GM18507 (cell line): ENCODE data around the gene SLC24A4.
A peak's percentile ranks its signal among the peaks of the same experiment; 100 is the strongest.

Experiments
- DNase-seq: peaks from one replicate; pipeline ENCODE4 v3.0.0; 2011; ENCODE audit warnings: low read depth; ENCODE audit not compliant: insufficient read length; ENCODE audit errors: extremely low spot score
- FAIRE-seq: peaks from 2 replicates; lab custom pipeline; 2011; peaks lifted over from hg19 to GRCh38; lab: Jason Lieb, UNC

SLC24A4 gene

DNA sequence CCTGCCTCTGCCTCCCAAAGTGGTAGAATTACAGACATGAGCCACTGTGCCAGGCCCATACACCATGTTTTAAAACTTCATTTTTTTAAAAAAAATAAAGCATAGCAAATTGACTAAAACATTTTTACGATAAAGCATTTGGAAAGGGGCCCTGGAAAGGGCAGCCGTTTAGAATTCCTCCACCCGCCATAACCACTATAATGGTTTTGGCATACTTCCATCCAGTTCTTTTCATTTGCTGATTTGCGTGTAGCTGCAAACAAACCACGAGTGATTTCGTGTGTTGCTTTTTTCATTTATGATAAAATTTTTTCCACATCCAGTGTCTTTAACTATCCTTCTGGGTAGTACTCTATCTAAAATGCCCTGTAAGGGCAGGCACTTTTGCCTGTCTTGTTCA lies 98.8 kb downstream of the SLC24A4 start:
- DNase-seq (no peak), FAIRE-seq (no peak)

DNA sequence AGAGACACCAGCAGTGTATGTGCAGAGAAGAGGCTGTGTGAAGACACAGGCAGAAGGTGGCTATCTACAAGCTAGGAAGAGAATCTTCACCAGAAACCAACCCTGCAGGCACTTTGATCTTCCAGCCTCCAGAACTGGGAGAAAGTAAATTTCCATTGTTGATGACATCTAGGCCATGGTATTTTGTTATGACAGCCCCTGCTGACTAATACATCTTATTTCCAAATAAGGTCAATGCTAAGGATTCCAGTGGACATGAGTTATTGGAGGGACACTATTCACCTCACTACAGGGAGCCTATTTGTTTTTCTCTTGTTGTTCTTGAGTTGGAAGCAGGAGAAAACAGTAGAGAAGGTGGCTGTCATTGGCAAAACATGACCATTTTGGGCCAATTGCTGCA lies 102.1 kb downstream of the SLC24A4 start:
- no peak for DNase-seq
- no peak for FAIRE-seq

DNA sequence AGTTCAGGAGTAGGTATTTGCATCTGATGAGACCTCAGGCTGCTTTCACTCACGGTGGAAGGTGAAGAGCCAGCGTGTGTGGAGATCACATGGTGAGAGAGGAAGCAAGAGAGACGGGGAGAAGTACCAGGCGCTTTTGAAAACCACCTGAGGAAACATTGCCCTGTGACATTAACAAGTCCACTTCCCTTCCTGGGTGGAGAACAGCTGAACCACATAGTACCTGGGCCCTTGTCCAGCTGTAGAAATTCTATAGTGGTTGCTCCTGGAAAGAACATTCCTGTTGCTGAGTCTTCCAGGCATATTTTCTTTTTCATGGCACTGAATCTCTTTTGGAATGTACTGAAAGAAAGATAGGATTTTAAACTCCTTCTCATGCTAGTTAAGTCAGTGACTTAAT lies 103.3 kb downstream of the SLC24A4 start:
- DNase-seq (no peak), FAIRE-seq (peak; percentile 9)

DNA sequence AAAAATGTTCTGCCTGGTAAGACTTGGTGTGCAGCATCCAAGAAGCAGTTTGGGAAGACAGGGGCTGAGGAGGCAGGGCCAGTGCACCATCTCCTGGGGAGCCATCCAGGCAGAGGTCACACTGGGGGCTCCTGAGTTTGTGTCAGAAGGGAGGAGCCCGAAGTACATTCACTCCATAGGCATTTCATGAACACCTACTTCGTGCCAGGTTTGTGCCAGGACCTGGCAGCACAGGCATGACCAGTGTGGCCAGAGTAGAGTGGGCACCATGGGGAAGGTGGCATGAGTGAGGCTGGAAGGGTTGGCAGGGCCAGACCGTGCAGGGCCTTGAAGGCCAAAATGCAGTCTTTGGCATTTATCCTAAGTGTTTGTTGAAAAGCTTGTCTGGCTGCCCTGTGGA lies 104.1 kb downstream of the SLC24A4 start:
- DNase-seq (no peak), FAIRE-seq (no peak)

DNA sequence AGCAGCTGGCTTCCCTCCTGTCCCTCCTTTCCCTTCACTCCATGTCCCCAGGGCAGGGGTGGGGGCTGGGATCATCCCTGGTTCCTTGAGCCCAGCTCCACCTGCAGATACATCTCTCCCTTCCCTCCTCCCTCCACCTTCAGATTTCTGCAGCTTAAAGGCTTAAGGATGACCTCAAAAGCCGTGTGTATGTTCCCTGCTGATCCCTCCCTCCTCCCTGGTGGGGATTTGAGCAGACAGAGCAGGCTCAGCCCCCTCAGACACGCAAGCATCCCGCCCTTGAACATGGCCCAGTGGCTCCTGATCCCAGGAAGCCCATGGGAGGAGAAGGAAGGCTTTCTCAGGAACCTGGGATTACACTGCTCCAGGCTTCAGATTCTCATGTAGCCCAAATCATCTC lies 107.7 kb downstream of the SLC24A4 start:
- DNase-seq = no peak

DNA sequence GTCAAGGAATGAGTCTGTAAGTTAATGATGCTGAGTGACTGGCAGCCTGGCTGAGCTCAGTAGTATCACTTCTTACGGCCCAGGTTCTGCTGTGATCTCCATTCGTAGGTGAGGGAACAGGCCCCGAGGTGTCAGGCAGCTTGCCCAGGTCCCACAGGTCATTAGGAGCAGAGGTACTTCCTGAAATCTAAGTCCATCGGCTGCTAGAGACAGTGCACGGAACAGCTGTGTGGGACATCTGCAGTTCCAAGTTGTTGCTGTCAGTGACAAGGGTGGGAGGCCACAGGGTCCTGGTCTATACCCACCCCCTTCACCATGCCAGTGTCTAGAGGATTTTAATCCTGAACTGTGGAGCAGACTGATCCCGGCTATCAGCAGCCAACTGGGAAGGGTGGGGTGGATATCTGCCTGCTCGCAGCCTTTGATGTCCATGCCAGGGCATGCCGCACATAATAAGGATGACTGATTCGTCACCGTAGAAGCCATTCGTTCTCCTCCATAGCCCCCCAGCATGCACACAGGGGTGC lies 108.3 kb downstream of the SLC24A4 start:
- FAIRE-seq (no peak), DNase-seq (no peak)

More for the DNA sequence above, 107.7 kb downstream of the SLC24A4 start:
- FAIRE-seq = no peak

DNA sequence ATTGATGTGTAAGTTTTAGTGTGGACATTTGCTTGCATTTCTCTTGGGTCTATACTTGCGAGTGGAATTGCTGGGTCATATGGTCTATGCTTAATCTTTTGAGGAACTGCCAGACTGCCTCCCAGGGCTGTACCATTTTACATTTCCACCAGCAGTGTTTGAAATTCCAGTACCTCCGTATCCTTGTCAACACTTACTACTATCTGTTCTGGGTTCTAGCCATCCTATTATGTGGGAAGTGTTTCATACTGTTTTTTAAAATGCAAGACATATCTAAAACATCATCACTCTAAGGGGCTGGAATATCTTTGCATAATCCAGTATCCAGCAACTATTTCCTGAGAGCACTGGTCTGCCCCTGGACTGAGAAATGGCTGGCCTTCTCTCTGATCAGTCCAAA lies 110.4 kb downstream of the SLC24A4 start:
- DNase-seq (no peak), FAIRE-seq (no peak)

DNA sequence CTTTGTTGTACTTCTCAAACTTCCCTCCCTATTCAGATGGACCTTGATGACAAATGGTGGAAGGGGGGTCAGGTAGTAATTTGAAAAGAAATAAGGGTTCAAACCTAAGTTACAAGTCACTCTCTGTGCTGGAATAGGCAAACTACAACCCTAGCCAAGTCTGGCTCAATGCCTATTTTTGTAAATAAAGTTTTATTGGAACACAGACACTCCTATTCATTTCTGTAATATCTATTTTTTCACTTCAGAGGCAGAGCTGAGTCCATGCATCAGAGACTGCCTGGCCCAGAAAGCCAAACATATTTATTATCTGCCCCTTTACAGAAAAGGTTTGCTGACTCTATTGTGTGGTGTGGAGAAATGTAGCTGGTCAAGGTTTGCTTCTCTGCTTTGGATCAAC lies 112.2 kb downstream of the SLC24A4 start:
- DNase-seq (no peak), FAIRE-seq (no peak)

DNA sequence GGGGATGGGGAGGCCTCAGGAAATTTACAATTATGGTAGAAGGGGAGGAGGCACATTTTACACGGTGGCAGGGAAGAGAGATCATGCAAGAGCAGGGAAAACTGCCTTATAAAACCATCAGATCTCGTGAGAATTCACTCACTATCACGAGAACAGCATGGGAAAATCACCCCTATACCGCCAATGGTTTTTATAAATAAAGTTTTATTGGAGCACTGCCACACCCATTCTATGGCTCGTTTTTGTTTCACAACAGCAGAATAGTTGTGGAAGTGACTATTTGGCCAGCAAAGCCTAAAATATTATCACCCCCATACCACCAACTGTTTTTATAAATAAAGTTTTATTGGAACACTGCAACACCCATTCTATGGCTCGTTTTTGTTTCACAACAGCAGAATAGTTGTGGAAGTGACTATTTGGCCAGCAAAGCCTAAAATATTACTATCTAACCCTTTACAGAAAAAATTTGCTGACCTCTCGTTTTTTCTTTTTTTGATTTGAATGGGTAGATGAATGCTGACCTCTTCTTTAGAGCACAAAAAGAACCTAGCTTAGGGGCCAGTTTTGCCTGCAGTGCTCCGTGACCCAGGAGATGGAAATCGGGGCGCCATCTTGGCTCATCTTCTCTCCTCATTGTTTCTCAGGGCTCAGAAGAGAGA lies 113.3 kb downstream of the SLC24A4 start:
- DNase-seq = no peak
- FAIRE-seq = no peak

DNA sequence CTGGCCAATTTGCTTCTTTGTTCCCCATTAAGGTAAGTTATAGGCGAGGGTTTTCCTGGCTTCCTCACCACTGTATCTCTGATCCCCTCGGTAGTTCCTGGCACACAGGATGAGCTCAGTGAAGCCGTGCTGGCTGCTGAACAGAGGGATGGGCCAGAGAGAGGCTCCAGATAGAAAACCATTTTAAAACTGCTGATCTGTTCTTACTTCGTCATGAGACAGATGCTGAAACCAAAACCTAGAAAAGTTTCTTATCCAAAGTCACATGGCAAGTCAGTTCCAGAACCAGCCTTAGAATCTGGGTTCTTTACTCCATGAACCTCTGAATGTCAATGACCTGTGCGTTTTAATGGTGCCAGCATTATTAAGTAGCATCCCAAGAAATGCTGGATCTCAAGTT lies 114.3 kb downstream of the SLC24A4 start:
- DNase-seq = no peak
- no peak for FAIRE-seq

DNA sequence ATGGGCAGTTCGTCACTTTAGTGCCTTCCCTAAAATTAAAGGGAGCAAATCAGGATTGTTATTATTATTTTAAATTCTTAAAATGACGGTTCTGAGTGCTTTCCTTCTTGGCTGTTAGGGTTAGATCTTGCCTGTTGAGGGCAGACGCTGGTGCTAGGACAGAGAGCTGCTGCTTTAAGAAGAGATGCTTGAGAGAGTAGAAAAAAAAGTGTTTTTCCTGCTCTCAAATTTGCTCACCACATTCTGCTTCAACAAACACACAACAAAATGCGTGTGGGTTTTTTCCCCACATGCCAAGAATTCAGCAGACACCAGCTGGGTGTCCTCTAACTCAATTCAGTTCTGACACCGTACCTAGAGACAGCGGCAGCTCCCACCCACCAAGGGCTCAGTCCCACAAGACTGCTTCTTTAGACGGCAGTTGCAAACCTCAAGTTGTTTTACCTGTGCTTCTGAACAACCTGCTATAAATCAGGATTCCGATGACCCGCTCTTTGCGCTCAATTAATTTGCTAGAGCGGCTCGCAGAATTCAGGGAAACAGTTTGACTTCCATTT lies 114.8 kb downstream of the SLC24A4 start:
- FAIRE-seq (no peak), DNase-seq (no peak)

DNA sequence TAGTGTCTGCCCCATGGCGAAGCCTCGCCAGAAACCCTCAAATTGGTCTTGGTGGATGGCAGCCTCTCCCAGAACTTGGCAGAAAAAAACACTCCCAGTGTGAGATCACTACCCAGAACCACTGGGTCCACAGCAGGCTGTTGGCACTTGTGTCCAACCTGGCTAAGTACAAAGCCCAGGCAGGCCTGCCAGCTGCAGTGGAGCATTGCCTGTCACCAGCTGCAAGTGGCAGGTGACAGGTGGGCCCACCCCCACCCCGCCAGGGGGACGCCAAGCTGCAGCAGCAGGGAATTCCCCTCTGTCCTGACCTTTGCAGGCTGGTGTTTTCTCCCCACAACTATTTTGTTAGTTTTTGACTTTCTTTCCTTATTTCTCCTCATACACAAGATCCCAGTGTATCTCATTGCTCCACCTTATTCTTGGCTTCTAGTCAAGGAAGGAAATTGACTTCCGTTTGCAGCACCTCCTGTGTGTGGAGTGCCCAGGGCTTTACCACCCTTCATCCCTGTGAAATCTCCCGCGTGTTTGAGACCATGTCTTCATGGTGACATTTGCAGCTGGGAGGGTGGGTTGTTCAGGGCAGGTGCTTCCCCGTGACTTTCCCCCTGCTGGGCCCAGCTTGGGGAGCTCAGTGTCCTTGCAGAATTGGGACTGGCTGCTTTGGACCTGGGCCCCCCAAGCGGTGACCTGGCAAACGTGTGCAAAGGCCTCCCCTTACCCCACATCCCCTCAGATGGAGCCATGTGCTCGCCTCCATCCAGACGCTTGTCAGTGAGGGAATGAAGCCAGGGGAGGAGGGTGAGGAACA lies 116.8 kb downstream of the SLC24A4 start:
- DNase-seq (no peak), FAIRE-seq (no peak)

DNA sequence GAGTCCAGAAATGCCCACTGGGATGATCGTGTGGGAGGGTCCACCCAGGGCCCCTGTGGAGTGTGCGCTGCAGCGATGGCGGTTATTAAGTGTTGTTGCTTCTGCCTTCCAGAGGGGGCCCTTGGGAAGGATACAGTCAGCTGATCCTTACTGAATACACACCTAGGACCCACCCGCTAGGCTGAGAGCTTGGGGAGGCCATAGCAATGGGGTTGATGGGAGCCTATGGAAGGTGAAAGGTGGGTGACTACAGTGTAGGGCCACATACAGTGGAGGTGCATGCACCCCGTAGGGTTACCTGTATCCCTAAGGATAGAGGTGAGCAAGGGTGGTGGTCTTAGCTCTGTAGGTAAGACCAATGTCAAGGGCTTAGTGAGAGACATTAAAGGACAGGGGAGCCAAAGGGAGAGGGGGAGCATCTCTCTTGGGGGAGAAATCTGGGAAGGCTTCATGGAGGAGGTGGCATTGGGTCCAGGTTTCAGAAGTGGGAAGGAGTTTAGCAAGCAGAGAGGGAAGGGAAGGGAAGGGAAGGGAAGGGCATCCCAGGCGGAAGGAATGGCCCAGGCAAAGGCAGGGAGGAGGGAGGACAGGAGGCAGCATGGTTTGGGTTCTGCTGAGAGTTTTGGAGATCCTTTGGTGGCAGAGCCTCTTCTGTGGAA lies 117.5 kb downstream of the SLC24A4 start:
- FAIRE-seq (no peak), DNase-seq (no peak)

DNA sequence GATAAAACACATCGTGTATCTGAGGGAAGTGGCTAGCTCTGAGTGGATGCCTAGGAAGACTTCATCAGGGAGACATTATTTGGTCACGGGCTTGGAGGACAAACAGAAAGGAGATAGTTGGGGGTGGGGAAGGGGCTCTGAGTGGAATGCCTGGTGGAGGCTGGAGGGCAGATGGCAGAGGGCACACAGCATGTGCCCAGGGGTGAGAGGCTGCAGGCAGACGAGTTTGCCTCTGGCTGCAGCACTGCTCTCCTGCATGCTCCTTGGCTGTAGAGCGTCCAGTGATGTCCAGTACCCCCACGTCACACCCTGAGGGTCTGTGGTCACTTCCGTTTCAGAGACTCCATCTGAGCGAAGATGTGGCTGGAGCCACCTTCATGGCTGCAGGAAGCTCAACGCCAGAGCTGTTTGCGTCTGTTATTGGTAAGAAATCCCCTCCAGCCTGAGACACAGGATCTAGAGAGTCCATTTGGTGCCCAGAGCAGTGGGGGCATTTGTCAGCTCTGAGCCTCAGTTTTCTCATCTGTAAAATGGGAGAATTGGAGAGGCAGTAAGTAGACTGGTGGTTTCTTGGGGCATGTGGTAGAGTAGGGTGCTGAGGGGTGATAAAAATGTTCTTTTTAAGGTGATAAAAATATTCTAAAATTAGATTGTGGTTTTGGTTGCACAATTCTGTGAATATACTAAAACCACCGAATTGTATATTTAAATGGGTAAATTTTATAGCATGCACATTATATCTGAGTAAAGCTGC lies 119.0 kb downstream of the SLC24A4 start:
- FAIRE-seq (no peak), DNase-seq (no peak)

DNA sequence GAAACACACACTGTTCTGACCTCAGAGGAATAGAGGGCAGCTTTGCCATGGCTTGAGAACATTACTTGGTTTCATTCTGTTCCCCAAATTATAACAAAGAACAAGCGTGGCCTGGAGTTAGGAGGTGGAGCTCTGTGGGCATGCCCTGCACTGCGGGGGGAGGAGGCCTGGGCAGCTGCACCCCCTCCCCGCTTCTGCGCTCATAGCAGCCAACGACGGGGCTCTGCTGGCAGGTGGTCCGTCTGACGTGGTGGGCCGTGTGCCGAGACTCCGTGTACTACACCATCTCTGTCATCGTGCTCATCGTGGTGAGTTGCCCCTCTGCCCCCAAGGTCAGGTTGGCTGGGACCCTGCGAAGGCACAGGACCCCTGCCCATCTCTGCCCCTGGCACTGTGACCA lies 120.2 kb downstream of the SLC24A4 start:
- no peak for FAIRE-seq
- no peak for DNase-seq

DNA sequence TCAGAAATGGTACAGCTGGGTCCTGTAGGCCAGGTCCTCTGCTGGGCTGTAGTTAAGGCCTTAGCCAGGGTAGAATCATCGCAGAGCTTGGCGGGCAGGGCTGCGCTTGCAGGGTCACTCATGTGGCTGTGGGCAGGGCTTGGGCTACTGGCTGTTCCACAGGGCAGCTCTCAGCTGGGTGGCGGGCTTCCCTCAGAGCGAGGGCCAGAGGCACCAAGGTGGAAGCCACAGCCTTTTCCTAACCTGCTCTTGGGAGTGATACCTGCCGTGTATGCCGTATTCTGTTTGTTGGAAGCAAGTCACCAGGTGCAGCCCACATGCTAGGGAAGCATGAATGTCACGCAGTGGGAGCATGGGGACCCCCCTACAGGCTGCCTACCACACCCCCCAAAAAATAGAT lies 120.8 kb downstream of the SLC24A4 start:
- DNase-seq (no peak), FAIRE-seq (no peak)

DNA sequence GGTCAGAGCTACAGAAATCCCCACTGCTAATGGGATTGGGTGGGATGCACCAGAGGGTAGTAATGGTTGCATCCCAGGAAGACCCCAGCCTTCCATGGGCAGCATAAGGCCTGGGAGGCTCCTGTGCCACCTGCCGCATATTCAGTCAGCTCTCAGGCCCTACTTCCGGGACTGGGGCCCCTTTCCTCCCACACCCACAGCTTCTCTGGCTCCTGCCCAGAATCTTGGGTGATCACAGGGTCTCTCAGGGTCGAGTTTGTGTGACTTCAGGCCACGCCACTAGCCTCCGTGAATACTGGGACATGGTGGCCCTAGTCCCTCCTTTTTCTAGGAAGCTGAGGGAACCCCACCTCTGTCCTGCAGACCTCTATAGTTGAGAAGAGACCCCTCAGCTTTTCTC lies 123.8 kb downstream of the SLC24A4 start:
- FAIRE-seq = no peak
- no peak for DNase-seq

DNA sequence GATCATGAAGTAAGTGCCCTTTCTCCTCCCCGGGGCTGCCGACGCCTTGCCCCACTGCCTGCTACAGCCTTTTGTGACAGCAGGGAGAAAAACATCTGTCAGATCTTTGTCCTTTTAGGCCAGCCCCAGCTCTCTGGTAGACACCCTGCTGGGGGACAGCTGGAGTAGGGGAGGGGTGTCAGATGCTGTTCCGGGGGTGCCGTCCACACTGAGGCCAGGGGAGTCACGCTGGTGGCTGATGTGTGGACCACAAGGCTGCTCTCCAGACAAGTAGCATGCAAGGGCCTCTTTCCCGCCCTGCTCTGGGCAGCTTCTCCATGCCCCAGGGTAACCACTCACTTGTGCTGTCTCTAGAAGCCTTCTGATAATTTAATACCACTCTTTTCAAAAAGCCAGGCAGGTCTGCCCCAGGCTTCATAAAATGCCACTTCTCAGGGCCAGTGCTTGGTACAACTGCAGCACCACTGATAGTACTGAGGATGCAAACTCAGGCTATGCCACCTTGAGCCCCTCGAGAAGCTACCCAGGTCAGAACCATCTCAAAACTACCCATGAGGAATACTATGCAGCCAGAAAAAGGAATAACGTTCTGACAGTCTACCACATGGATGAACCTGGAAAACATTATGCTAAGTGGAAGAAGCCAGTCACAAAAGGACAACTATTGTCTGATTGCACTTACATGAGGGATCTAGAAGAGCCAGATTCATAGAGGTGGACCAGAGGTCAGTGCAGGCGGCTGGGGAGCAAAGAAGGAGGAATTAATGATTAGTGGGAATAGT lies 124.6 kb downstream of the SLC24A4 start:
- FAIRE-seq (no peak), DNase-seq (no peak)

DNA sequence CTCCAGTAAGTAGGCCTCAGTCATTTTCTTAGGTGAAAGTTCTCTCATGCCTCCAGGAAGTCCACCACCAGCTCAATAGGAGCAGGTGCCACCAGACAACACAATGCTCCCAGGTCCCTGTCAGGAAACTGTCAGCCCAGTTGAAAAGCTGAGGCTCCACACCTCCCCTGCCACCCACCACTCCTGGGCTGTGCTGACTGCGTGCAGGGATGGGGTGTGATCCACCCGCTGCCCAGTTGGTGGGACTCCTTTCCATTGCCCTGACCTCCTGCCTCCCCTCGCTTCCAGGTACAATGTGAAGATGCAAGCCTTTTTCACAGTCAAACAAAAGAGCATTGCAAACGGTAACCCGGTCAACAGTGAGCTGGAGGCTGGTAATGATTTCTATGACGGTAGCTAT lies 125.8 kb downstream of the SLC24A4 start:
- FAIRE-seq = no peak
- no peak for DNase-seq
